Measurements from ENCODE around the gene VEGFA. TPM values are rescaled to one million over a fixed set of nuclear protein-coding genes. Genes with fewer than 3 reads are reported as not detected.
A peak's percentile ranks its signal among the peaks of the same experiment; 100 is the strongest.
"Not testable (repeated sequence)": the region's sequence is repeated elsewhere in the genome, so short reads cannot be mapped to it uniquely, and the experiment has no call there.

VEGFA gene
- total RNA-seq, 1 experiment from 2014 or later: 35.2 TPM

DNA sequence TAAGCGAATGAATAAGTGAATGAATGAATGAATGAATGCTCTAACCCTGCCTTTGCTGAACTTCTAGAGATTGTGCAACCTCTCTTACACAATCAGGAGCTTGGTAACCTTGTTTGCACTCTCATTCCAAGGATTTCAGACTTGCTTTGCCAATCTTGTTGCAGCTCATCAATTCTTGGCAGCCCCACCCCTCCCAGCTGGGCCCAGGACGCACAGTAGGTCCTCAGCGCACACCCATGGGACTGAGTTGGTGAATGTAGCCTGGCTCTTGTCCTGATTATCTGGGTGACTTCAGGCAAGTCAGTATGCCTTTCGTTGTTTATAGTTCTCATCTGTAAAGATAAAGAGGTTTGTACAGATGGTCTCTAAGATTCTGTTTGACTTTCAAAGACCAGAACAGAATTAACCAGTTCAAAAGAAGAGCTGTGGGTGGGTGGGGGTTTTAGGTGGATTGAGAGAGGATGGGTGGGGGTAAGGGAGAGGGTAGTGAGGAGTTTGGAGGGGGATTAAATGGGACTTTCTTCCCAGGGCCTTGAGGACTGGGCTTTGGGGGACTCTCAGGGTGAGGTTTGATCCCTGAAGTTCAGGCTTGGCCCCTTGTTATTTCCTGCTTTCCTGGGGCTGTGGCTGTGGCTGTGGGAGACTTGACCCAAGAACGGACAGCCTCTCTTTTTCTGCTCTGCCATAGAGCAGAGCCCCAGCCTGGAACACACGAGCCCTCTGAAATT lies 33.2 kb downstream of the VEGFA start:
- no peak for DNase-seq (ENCODE audit: low spot score)

DNA sequence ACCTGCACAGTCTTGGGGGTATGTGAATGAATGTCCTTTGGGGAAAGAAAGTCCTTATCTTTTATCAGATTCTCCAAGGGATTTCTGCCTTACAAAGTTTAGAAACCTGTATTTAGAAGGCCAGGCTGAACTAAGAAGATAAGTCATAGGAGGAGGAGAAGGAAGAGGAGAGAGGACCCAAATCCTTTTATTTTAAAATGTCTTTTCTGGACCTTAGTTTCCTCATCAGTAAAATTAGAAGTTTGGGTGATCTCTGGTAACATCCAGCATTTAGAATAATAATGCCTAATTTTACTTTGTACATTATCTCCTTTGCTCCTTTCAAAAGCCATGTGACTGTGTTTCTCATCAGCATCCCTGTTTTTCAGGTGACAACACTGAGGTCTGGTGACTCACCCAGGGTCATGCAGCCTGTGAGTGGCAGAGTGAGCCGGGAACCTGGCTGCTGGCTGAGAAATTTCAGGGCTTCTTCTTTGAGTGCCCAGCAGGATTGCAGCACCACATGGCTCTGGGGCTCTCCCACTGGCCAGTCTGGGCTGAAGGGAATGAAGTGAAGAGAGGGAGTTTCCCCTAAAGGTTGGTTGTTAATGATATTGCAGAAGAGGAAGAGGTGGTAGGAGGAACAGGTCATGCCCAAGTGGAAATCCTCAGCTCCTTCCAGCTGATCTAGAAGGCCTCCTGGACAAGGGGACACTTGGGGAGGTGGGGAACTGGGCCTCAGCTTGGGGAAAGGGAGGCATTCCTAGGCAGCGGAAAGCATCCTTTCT lies 34.0 kb downstream of the VEGFA start:
- DNase-seq (ENCODE audit: low spot score): peak; percentile 55

DNA sequence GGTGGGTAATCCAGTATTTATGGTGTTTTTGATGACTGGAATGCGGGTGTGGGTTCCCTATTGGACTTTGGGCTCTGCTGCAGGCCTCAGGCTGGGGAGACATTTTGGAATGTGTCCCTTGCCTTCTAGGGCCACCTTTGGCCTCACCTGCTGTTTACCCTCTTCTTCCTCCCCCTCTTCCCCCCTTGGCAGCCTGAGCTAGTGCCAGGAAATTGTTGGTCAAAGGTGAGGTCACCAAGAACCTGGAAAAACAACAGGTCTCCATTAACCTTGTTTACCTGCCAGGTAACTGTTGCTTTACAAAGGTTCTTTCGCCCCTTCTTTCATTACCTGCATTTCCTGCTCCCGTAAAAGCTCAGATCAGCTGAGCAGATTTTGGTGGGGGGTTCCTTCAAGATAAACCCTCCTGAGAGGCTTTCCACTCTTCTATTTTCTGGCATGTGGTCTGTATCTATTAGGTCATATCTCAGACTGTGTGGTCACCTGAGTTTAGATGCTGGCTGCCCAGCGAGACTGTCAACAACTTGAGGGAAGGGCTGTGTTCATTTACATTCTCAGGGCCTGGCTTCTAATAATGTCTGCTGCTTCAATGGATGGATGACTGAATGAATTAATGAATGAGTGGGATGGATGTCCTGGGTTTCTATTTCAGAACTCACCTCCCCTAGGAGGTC lies 34.7 kb downstream of the VEGFA start:
- no peak for DNase-seq (ENCODE audit: low spot score)

DNA sequence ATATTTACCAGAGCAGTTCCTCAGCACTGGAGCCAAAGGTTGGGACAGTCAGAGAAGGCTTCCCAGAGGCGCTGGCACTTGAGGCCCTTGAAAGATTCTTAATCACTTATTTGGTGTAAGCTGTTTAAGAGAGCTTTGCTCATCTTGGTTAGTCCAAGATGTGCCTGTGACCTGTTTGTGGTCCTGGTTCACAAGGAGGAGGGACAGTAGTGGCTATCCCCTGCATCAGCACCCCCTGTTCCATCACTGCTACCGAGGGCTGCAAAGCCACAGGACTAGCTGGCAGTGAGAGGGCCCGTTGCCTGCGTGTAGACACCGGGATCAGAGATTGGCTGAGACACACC lies 35.7 kb downstream of the VEGFA start:
- DNase-seq (ENCODE audit: low spot score): no peak

DNA sequence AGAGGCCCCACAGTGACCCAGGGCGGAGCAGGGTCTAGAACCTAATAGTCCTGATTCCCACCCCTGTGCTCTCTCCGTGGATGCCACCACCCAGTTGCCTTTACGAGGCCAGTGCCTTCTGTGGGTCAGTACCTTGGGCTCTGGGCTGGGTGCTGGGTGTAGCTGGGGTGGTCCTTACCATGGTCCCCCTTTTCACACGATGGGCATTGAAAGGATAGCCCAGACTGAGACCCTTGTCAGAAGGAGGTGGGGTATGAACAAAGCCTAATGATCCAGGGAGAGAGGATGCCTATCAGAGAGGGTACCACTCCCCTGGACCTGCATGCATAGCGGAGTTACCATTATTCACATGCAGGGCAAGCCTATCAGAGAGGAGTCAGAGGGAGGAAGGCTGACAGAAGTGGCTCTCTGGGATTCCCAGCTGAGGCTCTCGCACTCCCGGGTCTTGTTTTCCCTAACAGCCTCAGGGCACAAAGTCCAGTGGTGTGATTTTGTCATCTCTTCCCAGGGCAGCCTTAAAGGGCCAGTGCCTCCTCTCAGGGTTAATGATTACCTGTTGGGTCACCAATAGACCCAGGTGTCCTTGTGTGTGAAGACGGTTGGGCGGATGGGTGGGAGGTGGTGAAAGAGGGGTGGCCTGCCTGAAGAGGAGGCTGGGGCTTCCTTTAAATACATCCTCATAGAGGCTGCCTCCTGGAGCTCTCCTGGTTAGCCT lies 36.2 kb downstream of the VEGFA start:
- no peak for DNase-seq (ENCODE audit: low spot score)

DNA sequence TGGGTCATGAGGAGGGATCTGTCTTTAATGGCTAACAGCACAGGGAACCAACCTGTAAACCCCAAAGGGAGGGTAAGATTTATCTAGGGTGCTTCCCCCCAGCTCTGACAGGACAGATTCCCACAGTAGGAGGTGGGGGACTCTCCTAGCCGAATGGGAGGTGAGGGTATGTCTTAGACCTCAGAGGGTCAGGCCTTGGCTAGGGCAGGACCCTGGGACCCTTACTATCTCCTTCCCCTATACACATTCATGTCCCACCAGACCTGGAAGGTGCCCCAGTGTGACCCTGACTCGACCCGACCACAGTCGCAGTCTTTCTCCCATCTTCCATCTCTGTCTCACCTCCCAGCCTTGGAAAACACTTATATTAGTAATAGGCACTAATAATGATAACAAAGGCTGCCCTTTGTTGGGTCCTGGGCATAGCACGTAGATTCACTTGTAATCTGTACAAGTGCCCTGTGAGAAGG lies 36.8 kb downstream of the VEGFA start:
- DNase-seq (ENCODE audit: low spot score): no peak

DNA sequence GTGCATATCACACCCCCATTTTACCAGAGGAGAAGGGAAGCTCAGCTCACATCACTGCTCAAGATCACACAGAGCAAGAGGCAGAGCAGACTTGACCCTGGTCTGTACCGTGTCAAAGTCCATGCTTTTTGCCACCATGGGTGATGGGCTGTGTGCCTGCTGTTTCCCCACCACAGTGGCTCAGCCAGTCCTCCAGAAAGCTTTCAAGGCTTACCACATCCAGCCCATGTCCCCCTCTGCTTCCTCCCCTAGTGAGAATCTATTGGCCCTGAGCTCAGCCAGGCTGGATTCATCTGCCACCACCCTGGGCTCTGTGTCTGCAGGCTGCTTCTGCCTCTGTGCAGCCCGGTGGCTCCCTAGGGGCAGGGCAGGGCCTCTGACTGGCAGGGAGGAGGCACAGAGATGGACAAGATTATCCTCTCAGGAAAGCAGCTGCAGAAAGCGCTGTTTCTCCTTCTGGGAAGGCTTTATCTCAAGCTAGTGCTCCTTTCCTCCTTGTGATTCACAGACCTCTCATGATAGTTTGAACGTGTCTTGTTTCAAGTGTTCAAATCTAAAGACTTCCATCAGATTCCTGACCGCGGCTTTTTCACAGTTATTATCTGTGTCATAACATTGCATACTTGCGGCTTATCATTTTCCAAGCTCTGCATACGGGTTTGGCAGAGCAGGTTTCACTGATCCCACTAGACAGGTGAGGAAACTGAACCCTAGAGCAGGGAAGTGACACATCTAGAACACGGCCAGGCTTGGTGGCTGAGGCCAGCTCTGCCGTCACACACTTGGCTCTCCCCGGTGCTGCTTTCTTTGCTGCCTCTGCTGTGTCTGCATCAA lies 37.4 kb downstream of the VEGFA start:
- DNase-seq (ENCODE audit: low spot score): no peak

DNA sequence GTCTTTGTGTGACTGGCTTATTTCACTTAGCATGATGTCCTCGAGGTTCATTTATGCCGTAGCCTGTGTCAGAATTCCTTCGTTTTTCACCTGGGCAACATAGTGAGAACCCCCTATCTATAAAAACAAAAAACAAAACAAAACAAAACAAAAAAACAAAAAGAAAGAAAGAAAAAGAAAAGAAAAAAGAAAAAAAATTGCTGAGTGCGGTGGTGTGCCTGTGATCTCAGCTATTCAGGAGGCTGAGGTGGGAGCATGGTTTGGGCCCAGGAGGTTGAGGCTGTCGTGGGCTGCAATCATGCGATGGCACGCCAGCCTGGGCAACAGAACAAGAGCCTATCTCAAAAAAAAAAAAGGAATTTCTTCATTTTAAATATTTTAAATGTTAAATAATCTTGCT lies 38.4 kb downstream of the VEGFA start:
- no peak for DNase-seq (ENCODE audit: low spot score)

DNA sequence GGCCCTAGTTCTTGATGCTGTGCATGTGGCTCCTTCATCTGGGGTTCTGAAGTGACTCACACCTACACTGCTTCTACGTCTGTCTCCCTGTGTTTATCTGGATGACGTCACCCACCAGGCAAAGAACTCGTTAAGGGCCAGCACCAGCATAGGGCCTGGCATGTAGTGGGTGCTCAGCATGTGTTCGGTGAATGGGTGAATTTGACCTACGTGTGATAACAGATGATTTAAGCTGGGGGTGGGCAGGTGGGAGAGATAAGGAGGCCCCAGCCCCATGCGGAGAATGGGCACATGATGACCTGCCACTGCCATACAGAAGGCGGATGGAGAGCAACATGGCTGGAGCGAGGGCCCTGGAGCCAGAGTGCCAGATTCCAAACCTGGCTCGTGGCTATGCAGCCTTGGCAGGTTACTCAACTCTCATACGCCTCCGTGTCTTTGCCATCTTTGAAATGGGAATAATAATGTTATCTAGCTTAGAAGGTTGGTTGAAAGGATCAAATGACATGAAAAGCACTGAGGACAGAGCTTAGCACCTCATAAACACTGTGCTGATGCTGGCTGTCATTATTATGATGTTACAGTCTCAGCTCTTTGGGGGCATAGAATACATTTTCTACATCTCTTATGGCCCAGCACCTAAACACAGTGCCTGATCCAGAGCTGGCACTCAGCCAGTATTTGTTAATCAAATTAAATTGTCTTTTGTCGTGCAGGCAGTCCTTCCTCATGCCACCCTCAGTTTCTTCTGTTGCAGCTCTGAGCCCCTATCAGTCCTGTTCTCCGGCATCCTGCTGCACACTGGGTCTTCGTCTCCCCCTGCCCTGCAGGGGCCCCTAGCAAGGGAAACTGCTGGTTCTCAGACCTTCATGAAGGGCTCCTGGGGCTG lies 39.6 kb downstream of the VEGFA start:
- peak; percentile 85 for DNase-seq (ENCODE audit: low spot score)

DNA sequence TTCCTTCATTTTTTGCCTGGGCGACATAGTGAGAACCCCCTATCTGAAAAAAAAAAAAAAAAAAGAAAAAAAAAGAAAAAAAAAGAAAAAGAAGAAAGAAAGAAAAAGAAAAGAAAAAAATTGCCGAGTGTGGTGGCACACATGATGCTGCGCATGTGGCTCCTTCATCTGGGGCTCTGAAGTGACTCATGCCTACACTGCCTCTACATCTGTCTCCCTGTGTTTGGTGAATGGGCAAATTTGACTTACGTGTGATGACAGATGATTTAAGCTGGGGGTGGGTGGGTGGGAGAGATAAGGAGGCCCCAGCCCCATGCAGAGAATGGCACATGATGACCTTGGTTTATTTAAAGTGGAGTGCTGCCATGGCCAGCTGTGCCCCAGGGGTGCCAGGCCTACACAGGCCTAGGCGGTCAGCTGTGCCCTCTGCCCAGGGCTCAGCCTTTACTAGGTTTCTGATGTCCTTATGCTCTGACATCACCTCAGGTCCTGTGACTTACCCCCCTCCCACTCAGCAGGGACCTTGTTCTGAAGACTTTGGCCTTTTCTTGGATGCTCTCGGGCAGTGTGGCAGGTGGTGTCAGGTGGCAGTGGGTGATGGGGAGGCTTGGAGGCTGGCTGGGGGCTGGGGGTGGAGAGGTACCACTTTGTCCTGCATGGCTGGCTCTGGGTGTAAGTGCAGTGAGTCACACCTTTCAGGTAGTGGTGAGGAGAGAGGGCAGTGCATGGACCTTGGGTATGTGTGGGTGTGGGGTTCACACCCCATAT lies 41.1 kb downstream of the VEGFA start:
- peak; percentile 21 for DNase-seq (ENCODE audit: low spot score)

DNA sequence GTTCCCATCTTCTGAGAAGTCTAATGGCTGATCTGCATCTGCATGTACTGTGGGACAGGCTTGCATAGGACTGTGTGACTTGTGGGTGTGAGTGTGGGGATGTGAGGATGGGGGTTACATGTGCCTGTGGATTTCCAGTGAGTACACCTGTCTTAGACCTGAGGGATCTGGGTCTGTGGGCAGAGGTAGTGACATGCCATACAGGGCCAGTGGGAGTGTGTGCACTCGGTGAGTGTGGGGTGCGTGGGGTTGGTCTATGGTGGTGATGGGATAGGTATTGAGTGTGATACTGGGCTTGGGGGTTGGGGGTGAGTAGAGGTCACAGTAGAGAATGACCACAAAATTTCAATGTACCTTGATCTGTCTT lies 41.7 kb downstream of the VEGFA start:
- DNase-seq (ENCODE audit: low spot score): no peak

DNA sequence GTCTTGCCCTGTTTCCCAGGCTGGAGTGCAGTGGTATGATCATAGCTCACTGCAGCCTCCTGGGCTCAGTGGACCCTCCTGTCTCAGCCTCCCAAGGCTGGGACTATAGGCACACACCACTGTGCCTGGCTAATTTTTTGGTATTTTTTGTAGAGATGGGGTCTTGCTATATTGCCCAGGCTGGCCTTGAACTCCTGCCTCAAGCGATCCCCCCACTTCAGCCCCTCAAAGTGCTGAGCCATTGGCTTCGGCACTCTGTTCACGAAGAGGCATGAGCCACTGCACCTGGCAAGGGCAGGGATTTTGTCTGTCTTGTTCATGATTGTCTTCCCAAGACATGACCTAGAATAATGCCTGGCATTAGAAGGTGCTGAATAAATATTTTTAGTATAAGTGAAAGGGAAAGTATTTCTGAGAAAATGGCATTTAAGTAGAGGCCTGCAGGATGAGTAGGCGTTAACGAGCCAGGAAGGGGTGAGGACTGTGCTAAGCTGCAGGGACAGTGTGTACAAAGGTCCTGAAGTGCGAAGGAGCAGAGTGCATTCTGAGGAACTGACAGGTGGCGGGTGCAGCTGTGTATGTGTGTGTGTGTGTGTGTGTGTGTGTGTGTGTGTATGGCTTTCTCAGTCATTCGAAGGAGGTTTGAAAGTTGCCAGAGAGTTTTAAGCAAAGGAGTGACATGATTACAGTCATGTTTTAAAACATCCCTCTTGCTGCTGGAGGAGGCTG lies 43.0 kb downstream of the VEGFA start:
- no peak for DNase-seq (ENCODE audit: low spot score)

DNA sequence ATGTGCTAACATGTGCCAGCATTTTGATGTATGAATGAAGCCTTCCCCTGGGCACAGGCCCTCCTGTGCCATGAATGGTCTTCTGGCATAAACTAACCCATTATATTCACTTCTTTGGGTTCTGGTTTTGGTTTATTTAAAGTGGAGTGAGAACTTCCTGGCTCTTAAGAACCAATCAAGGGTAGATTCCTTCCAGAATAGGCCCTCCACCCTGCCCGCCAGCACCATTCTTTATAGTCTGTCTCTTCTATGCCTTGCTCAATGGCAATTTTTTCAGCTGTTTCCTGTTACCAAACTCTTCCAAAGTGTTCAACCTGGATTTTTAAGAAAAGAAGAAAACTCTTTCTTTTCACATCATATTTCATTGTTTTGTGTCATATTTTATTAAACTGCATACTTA lies 44.1 kb downstream of the VEGFA start:
- no peak for DNase-seq (ENCODE audit: low spot score)

DNA sequence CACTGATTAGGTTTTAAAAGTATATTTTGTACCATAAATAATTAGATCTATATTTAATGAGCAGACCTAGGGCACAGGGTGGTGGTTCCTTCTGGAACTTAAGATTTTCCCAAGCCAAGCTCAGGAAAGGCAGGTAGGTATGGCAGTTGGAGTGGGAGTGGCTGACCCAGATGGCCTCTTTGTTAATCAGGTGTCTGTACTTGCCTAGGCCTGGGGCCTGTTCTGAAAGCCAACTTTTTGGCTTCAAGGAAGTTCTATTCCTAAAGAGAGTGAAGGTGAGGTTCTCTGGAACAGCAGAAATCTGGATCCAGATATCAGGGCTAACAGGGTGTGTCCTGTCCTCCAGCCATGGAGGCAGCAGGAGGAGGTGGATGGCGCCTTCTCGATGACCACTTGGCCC lies 44.9 kb downstream of the VEGFA start:
- DNase-seq (ENCODE audit: low spot score): no peak

DNA sequence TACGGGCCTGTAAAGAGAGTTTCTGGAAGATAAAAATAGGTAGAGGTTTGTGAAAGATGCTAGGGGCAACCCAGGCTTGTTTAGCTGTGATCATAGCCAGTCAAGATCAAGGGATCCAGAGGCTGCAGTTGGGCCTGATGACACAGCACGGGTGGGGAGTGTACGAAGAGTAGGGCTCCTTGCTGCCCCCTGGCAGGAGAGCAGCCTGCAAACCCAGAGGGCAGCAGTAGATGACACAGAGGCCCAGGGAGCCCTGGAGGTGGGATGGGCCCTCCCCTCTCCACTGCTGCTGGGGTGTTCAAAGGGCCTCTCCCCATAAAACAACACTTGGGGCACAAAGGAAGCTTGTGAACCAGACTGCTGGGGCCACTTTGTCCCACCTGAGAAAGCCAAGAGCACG lies 47.2 kb downstream of the VEGFA start:
- peak; percentile 55 for DNase-seq (ENCODE audit: low spot score)

DNA sequence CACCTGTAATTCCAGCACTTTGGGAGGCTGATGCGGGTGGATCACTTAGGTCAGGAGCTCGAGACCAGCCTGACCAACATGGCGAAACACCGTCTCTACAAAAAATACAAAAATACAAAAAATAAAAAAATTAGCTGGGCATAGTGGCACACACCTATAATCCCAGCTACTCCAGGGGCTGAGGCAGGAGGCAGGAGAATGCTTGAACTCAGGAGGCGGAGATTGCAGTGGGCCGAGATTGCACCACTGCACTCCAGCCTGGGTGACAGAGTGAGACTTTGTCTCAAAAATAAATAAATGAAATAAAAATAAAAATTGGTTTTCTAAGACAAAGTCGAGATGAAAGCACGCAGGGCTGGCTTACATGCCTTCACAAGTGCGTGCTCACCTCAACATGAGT lies 49.0 kb downstream of the VEGFA start:
- DNase-seq (ENCODE audit: low spot score): not testable (repeated sequence)

DNA sequence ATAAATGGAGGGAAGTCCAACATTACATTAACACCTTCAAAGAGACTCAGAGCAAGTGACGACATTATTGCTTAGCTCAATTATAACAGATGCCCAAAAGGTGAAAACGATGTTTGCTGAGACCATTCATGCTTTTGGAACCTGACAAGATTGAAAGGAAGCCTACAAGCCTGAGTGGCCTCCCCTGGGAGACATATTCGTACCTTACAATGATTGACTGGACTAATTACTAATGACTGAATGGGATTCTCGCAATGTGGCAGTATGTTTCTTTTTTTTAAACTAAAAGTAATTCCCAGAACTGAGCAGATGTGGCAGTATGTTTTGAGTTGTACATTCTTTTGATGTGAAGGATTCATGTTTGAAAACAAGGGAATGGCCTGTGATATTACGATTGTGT lies 49.9 kb downstream of the VEGFA start:
- DNase-seq (ENCODE audit: low spot score): no peak

DNA sequence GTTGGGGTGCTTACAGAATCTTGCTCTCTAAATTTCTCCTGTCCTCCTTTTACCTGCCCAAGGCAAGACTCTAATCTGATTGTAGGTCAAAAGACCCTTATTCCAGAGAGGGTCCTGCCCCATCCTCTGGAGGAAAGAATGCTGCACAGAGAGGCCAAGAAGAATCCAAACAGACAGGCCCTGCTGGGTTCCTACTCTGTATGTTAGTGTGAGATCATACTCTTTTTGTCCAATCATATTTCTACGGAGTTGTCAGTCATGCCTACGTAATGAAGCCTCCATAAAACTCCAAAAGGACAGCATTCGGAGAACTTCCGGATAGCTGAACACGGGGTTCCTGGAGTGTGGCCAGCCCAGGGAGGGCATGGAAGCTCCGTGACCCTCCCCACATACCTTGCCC lies 50.5 kb downstream of the VEGFA start:
- DNase-seq (ENCODE audit: low spot score): no peak

Data from A172 (cell line).